HepG2 (cell line): ENCODE data around the gene NPDC1. TPM values are rescaled to one million over a fixed set of nuclear protein-coding genes. Genes with fewer than 3 reads are reported as not detected.

Source experiments
- ATAC-seq: fragments of 200-7000 bp; cut with Tn5 transposase; 3 replicates; pipeline ENCODE4 v1.9.1; 2020; ENCODE audit warnings: mild to moderate bottlenecking, moderate library complexity
- BruUV-seq: library from RNA; stranded (reverse); fragments of 400-500 nt; replicated peaks from 2 replicates; lab custom pipeline; 2021; lab: Mats Ljungman, UMichigan
- CTCF ChIA-PET: fragments of 300-600 bp; formaldehyde crosslinking; extraction: SDS; loops from one replicate; lab custom pipeline; 2021; ENCODE audit warnings: low total read pairs, inconsistent platforms, low intra/inter-chr PET ratio; lab: Yijun Ruan, JAX
- POLR2A ChIA-PET: fragments of 350-600 bp; sonication (Branson Sonifier 250); formaldehyde crosslinking; loops from one replicate; lab custom pipeline; 2020; ENCODE audit warnings: antibody characterized with exemption, inconsistent platforms; lab: Yijun Ruan, JAX
- DNase-seq: peaks from one replicate; pipeline ENCODE4 v3.0.0-alpha.2; 2015; ENCODE audit warnings: low spot score
- FAIRE-seq: peaks from 3 replicates; lab custom pipeline; 2011; peaks lifted over from hg19 to GRCh38; lab: Jason Lieb, UNC
- H2AFZ ChIP-seq: one replicate; pipeline ENCODE4 v1.6.1; 2011; ENCODE audit warnings: low read length, inconsistent platforms
- H3K27ac ChIP-seq: fragments of 300-600 bp; 3 replicates; pipeline ENCODE4 v1.8.0; 2011; ENCODE audit warnings: mixed run types, mild to moderate bottlenecking, mixed read lengths, low read length, inconsistent platforms; ENCODE audit not compliant: insufficient read depth; ENCODE audit errors: extremely low read length
- H3K27me3 ChIP-seq, 2 experiments: fragments of 200-600 bp in 1 of 2; 2 replicates in 1 of 2; 3 replicates in 1 of 2; pipeline versions ENCODE4 v1.6.0 to v1.8.0; 2011; ENCODE audit warnings: low read length in 2 of 2, mild to moderate bottlenecking in 2 of 2, moderate library complexity in 2 of 2, inconsistent platforms in 1 of 2; ENCODE audit not compliant: insufficient read depth in 2 of 2, control insufficient read depth in 1 of 2
- H3K36me3 ChIP-seq, 2 experiments: fragments of 200-600 bp in 1 of 2; replicated peaks in 1 of 2; 2 replicates in 1 of 2; 3 replicates in 1 of 2; pipeline versions ENCODE4 v1.5.1 to v1.8.0; 2011; ENCODE audit warnings: low read length in 2 of 2, inconsistent platforms in 1 of 2; ENCODE audit not compliant: insufficient read depth in 2 of 2, control insufficient read depth in 1 of 2
- H3K4me1 ChIP-seq: 2 replicates; pipeline ENCODE4 v1.5.1; 2012; ENCODE audit warnings: low read length, inconsistent platforms; ENCODE audit not compliant: insufficient read depth
- H3K4me2 ChIP-seq: 2 replicates; pipeline ENCODE4 v1.6.0; 2011; ENCODE audit warnings: low read depth, low read length, inconsistent platforms
- H3K4me3 ChIP-seq, 3 experiments: fragments of 200-600 bp in 1 of 3; sonication (generic), shearing (Covaris generic) in 1 of 3; replicated peaks in 1 of 3; 2 replicates each; pipeline ENCODE4 v1.5.1; 2011 to 2016; ENCODE audit warnings: low read length in 3 of 3, inconsistent platforms in 2 of 3, low read depth in 2 of 3, mild to moderate bottlenecking in 2 of 3, control low read depth in 1 of 3, mixed read lengths in 1 of 3; ENCODE audit not compliant: insufficient read depth in 1 of 3
- H3K79me2 ChIP-seq: one replicate; pipeline ENCODE4 v1.6.1; 2011; ENCODE audit warnings: low read length, inconsistent platforms; ENCODE audit not compliant: insufficient read depth
- H3K9ac ChIP-seq: 2 replicates; pipeline ENCODE4 v1.6.0; 2011; ENCODE audit warnings: mild to moderate bottlenecking, low read depth, low read length, inconsistent platforms; ENCODE audit not compliant: insufficient read depth
- H3K9me3 ChIP-seq: 2 replicates; pipeline ENCODE4 v1.5.1; 2012; ENCODE audit warnings: mild to moderate bottlenecking, low read length
- H4K20me1 ChIP-seq: 2 replicates; pipeline ENCODE4 v1.6.0; 2011; ENCODE audit warnings: inconsistent platforms, mild to moderate bottlenecking, low read length, moderate library complexity; ENCODE audit not compliant: insufficient read depth
- AKAP8 ChIP-seq: sonication (generic); formaldehyde crosslinking; IDR thresholded peaks from 2 replicates; pipeline ENCODE4 v1.5.1; 2020; ENCODE audit warnings: mild to moderate bottlenecking, missing genetic modification reagents
- ELF1 ChIP-seq: sonication (generic); formaldehyde crosslinking; IDR thresholded peaks from 2 replicates; pipeline ENCODE4 v1.4.0; 2020; ENCODE audit warnings: missing genetic modification reagents
- HNRNPLL ChIP-seq: fragments of 200-400 bp; formaldehyde crosslinking; IDR thresholded peaks from 2 replicates; pipeline ENCODE4 v1.6.1; 2017; ENCODE audit warnings: mild to moderate bottlenecking, low read depth, low read length; ENCODE audit not compliant: poor library complexity, severe bottlenecking
- HOXA7 ChIP-seq: sonication (generic); formaldehyde crosslinking; IDR thresholded peaks from 2 replicates; pipeline ENCODE4 v1.8.1; 2022; ENCODE audit warnings: mild to moderate bottlenecking, missing genetic modification reagents, moderate library complexity
- KDM5B ChIP-seq: sonication (generic); formaldehyde crosslinking; IDR thresholded peaks from 2 replicates; pipeline ENCODE4 v1.4.0; 2020; ENCODE audit warnings: missing genetic modification reagents, mild to moderate bottlenecking, borderline replicate concordance
- KLF12 ChIP-seq: sonication (generic); formaldehyde crosslinking; IDR thresholded peaks from 2 replicates; pipeline ENCODE4 v1.4.0; 2020; ENCODE audit warnings: missing genetic modification reagents, borderline replicate concordance
- KLF15 ChIP-seq: sonication (generic); formaldehyde crosslinking; IDR thresholded peaks from 2 replicates; pipeline ENCODE4 v1.8.1; 2023; ENCODE audit warnings: borderline replicate concordance, mild to moderate bottlenecking, inconsistent platforms, missing genetic modification reagents, mixed read lengths
- PCBP1 ChIP-seq: fragments of 200-400 bp; formaldehyde crosslinking; IDR thresholded peaks from 2 replicates; pipeline ENCODE4 v1.6.1; 2017; ENCODE audit warnings: mild to moderate bottlenecking, low read depth, low read length, borderline replicate concordance
- SPEN ChIP-seq: sonication (generic); formaldehyde crosslinking; IDR thresholded peaks from 2 replicates; pipeline ENCODE4 v1.5.1; 2020; ENCODE audit warnings: low read depth, mild to moderate bottlenecking, missing genetic modification reagents
- STAG1 ChIP-seq: sonication (generic); formaldehyde crosslinking; IDR thresholded peaks from 2 replicates; pipeline ENCODE4 v1.4.0; 2020; ENCODE audit warnings: missing genetic modification reagents
- ZFP41 ChIP-seq: sonication (generic); formaldehyde crosslinking; IDR thresholded peaks from 2 replicates; pipeline ENCODE4 v1.4.0; 2020; ENCODE audit warnings: mild to moderate bottlenecking, missing genetic modification reagents, borderline replicate concordance
- ZFY ChIP-seq: sonication (generic); formaldehyde crosslinking; IDR thresholded peaks from 2 replicates; pipeline ENCODE4 v1.4.0; 2020; ENCODE audit warnings: missing genetic modification reagents
- ZNF263 ChIP-seq: sonication (generic); formaldehyde crosslinking; IDR thresholded peaks from 2 replicates; pipeline ENCODE4 v1.4.0; 2020; ENCODE audit warnings: missing genetic modification reagents
- ZNF333 ChIP-seq: sonication (generic); formaldehyde crosslinking; IDR thresholded peaks from 2 replicates; pipeline ENCODE4 v1.4.0; 2020; ENCODE audit warnings: mild to moderate bottlenecking, missing genetic modification reagents, borderline replicate concordance
- ZNF605 ChIP-seq: sonication (generic); formaldehyde crosslinking; IDR thresholded peaks from 2 replicates; pipeline ENCODE4 v1.8.0; 2022; ENCODE audit warnings: mild to moderate bottlenecking, missing genetic modification reagents
- ZNF687 ChIP-seq: sonication (generic); formaldehyde crosslinking; IDR thresholded peaks from 2 replicates; pipeline ENCODE4 v1.5.1; 2020; ENCODE audit warnings: mild to moderate bottlenecking, missing genetic modification reagents, moderate library complexity
- ZNF691 ChIP-seq: sonication (generic); formaldehyde crosslinking; IDR thresholded peaks from 2 replicates; pipeline ENCODE4 v1.4.0; 2020; ENCODE audit warnings: missing genetic modification reagents, low read depth, mild to moderate bottlenecking, borderline replicate concordance
- WGBS: methylation state at CpG from one replicate; pipeline ENCODE4 v1.1.6; 2017; ENCODE audit warnings: low lambda C conversion rate; 5-methylcytosine and 5-hydroxymethylcytosine counted together
- in situ Hi-C: cut with HindIII; loops from 2 replicates; pipeline ENCODE4 v1.10.0; 2017; ENCODE audit warnings: low pct_unique_long_range_greater_than_20kb; ENCODE audit not compliant: extremely low pct_ligation_motif_present
- intact Hi-C: fragments of 100-400 bp; cut with micrococcal nuclease; formaldehyde crosslinking; loops from one replicate; pipeline ENCODE4 v1.10.0; 2022; ENCODE audit not compliant: unreplicated experiment
- polyA plus RNA-seq, 8 experiments: library from polyadenylated mRNA; depleted of rRNA in 3 of 8; stranded (reverse) in 7 of 8; unstranded in 1 of 8; fragments of >200 nt; fragmentation: Illumina TruSeq in 4 of 8; extraction: Trizol in 4 of 8; gene quantifications; 2 replicates each; pipeline versions ENCODE4 v1.2.1 to v1.2.3, GENCODE V29; 2011 to 2016; ENCODE audit warnings: low read depth in 4 of 8, missing spikeins in 1 of 8, mixed read lengths in 1 of 8; ENCODE audit not compliant: insufficient read depth in 1 of 8
- total RNA-seq, 5 experiments: library from RNA; depleted of rRNA; stranded (reverse); fragments of >200 nt; fragmentation: Illumina TruSeq; extraction: Trizol; gene quantifications; 2 replicates each; pipeline ENCODE4 v1.2.3, GENCODE V29; 2016; ENCODE audit warnings: low read depth in 1 of 5
- TF ChIP-seq, protein P1 (sequence below): sonication (generic); formaldehyde crosslinking; IDR thresholded peaks from 2 replicates; pipeline ENCODE4 v1.8.0; 2022; ENCODE audit warnings: missing genetic modification reagents, mild to moderate bottlenecking, borderline replicate concordance

Gene NPDC1
- total and polyA plus RNA-seq, 2 of the 13 experiments (the other 11 are each of a cell fraction or from before 2014, with no cell fraction given): 0.84 to 5.4 TPM

GRCh38 chr9:136992819-136993369 is 53.1 kb downstream of the NPDC1 start:
- TSS peak; percentile 89 for BruUV-seq
- Histone ChIP-seq H3K27ac (peak overlapping the region; percentile 52), H3K9ac (peak overlapping the region; percentile 68), H4K20me1 (no peaks in the 10 kb centered on the region), H3K36me3 (no peaks in the 10 kb centered on the region), H3K27me3 (peaks cover under 1 to 5% of the 10 kb centered on the region in 2 experiments; a peak in 2 of 5 replicates), H3K9me3 (no peaks in the 10 kb centered on the region), H2AFZ (no peak overlapping the region), H3K4me3 (peak overlapping the region; percentile 61 to 83 (median 73)), H3K4me1 (peaks cover 71% of the 10 kb centered on the region), H3K4me2 (peak overlapping the region; percentile 92), H3K79me2 (peaks cover 5% of the 10 kb centered on the region)
- in situ Hi-C loops (no loop called here), intact Hi-C loops (loop anchor here (2.0 kb wide), 1 partner anchor 46 kb away; no protein-coding TSS in a partner anchor)
- FAIRE-seq: no peak
- CTCF ChIA-PET: no interaction called here
- POLR2A ChIA-PET: interaction anchor here (0.9 to 2.7 kb wide), 6 partner anchors 9 to 264 kb away, joined by 3 to 22 read pairs (median 4); no protein-coding TSS in a partner anchor
- no peak for DNase-seq
- WGBS: 61% methylated on average over 5 of the region's 18 CpGs
- ATAC-seq: no peak
- TF ChIP-seq ZFP41 (CRISPR knock-in tag): no peak
- TF ChIP-seq ZNF687: peak; percentile 50; the same call in 1 of the 2 replicates
- TF ChIP-seq ZNF263: peak; percentile 93
- TF ChIP-seq ZFY (CRISPR knock-in tag): no peak
- 0 out of 2 replicates have a peak, but pooled peaks have one; percentile 35 for TF ChIP-seq SPEN
- TF ChIP-seq ZNF333 (CRISPR knock-in tag): 0 out of 2 replicates have a peak, but pooled peaks have one; percentile 47
- TF ChIP-seq STAG1 (CRISPR knock-in tag): no peak
- TF ChIP-seq KLF15 (CRISPR knock-in tag): 0 out of 2 replicates have a peak, but pooled peaks have one; percentile 1
- TF ChIP-seq ZNF605 (CRISPR knock-in tag): 0 out of 2 replicates have a peak, but pooled peaks have one; percentile 2
- TF ChIP-seq KDM5B (CRISPR knock-in tag): 0 out of 2 replicates have a peak, but pooled peaks have one; percentile 15
- TF ChIP-seq HNRNPLL: peak; percentile 18
- TF ChIP-seq KLF12 (CRISPR knock-in tag): no peak
- TF ChIP-seq ELF1: 0 out of 2 replicates have a peak, but pooled peaks have one; percentile 6
- TF ChIP-seq PCBP1: 0 out of 2 replicates have a peak, but pooled peaks have one; percentile 18
- TF ChIP-seq AKAP8 (CRISPR knock-in tag): 0 out of 2 replicates have a peak, but pooled peaks have one; percentile 10
- no peak for TF ChIP-seq HOXA7 (CRISPR knock-in tag)
- 0 out of 2 replicates have a peak, but pooled peaks have one; percentile 14 for TF ChIP-seq ZNF691 (CRISPR knock-in tag)
- TF ChIP-seq, protein P1, sequence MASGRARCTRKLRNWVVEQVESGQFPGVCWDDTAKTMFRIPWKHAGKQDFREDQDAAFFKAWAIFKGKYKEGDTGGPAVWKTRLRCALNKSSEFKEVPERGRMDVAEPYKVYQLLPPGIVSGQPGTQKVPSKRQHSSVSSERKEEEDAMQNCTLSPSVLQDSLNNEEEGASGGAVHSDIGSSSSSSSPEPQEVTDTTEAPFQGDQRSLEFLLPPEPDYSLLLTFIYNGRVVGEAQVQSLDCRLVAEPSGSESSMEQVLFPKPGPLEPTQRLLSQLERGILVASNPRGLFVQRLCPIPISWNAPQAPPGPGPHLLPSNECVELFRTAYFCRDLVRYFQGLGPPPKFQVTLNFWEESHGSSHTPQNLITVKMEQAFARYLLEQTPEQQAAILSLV (CRISPR knock-in tag): 0 out of 2 replicates have a peak, but pooled peaks have one; percentile 78
